GM18951 (cell line): Measurements from ENCODE around the gene XRN2.
"Not testable (repeated sequence)": the region's sequence is repeated elsewhere in the genome, so short reads cannot be mapped to it uniquely, and the experiment has no call there.

Source experiments
- POLR2A ChIP-seq: IDR thresholded peaks from 4 replicates; pipeline ENCODE4 v1.6.1; 2011; ENCODE audit warnings: mild to moderate bottlenecking; ENCODE audit not compliant: insufficient read length, insufficient read depth; ENCODE audit errors: extremely low read depth
- in situ Hi-C: fragments of 300-500 bp; cut with MboI; formaldehyde crosslinking; loops from one replicate; pipeline ENCODE4 v1.12.0; 2022; ENCODE audit warnings: low sequenced_read_pairs, mixed read lengths, inconsistent platforms; ENCODE audit not compliant: unreplicated experiment

Gene XRN2

GRCh38 chr20:21344961-21345360, 41.8 kb downstream of the XRN2 start:
- no peak for TF ChIP-seq POLR2A
- in situ Hi-C loops = no loop called here

- in situ Hi-C loops = no loop called here
- TF ChIP-seq POLR2A = no peak
These were observed 49.6 kb downstream of the XRN2 start for GRCh38 chr20:21352703-21353102.

- no peak for TF ChIP-seq POLR2A
- in situ Hi-C loops = no loop called here
These were observed 50.1 kb downstream of the XRN2 start for GRCh38 chr20:21353236-21353635.

GRCh38 chr20:21355981-21356380, 52.9 kb downstream of the XRN2 start:
- TF ChIP-seq POLR2A = no peak
- in situ Hi-C loops = no loop called here

GRCh38 chr20:21356386-21356785, 53.3 kb downstream of the XRN2 start:
- TF ChIP-seq POLR2A = no peak
- in situ Hi-C loops = no loop called here

- in situ Hi-C loops = no loop called here
These were observed 54.7 kb downstream of the XRN2 start for GRCh38 chr20:21357844-21358243.

GRCh38 chr20:21358737-21359136, 55.6 kb downstream of the XRN2 start:
- in situ Hi-C loops = no loop called here
- TF ChIP-seq POLR2A = no peak

More at GRCh38 chr20:21357844-21358243, 54.7 kb downstream of the XRN2 start:
- TF ChIP-seq POLR2A = no peak

GRCh38 chr20:21360705-21361104, 57.6 kb downstream of the XRN2 start:
- no peak for TF ChIP-seq POLR2A
- in situ Hi-C loops = no loop called here

GRCh38 chr20:21361266-21361665, 58.1 kb downstream of the XRN2 start:
- TF ChIP-seq POLR2A = no peak
- in situ Hi-C loops = no loop called here

GRCh38 chr20:21364413-21364812, 61.3 kb downstream of the XRN2 start:
- in situ Hi-C loops = no loop called here
- no peak for TF ChIP-seq POLR2A

- no peak for TF ChIP-seq POLR2A
- in situ Hi-C loops = no loop called here
These were observed 62.6 kb downstream of the XRN2 start for GRCh38 chr20:21365771-21366170.

GRCh38 chr20:21366273-21366672, 63.1 kb downstream of the XRN2 start:
- in situ Hi-C loops = not testable (repeated sequence)

- in situ Hi-C loops = no loop called here
- TF ChIP-seq POLR2A = no peak
These were observed 65.7 kb downstream of the XRN2 start for GRCh38 chr20:21368791-21369190.

- no peak for TF ChIP-seq POLR2A
- in situ Hi-C loops = no loop called here
These were observed 68.1 kb downstream of the XRN2 start for GRCh38 chr20:21371193-21371592.

GRCh38 chr20:21372016-21372415, 68.9 kb downstream of the XRN2 start:
- in situ Hi-C loops = no loop called here
- no peak for TF ChIP-seq POLR2A

GRCh38 chr20:21373436-21373835, 70.3 kb downstream of the XRN2 start:
- in situ Hi-C loops = no loop called here
- no peak for TF ChIP-seq POLR2A

GRCh38 chr20:21376626-21377025, 73.5 kb downstream of the XRN2 start:
- no peak for TF ChIP-seq POLR2A
- in situ Hi-C loops = no loop called here
